Neuron (in vitro differentiated cells): ENCODE measurements around the gene HOXA13.

ENCODE experiments used
- H2AFZ ChIP-seq: one replicate; pipeline ENCODE4 v1.6.1; 2013; ENCODE audit warnings: low read depth, mild to moderate bottlenecking, inconsistent platforms, low read length, moderate library complexity
- H3K27me3 ChIP-seq: one replicate; pipeline ENCODE4 v1.6.1; 2013; ENCODE audit warnings: low read length; ENCODE audit not compliant: insufficient read depth
- H3K36me3 ChIP-seq: one replicate; pipeline ENCODE4 v1.6.1; 2013; ENCODE audit warnings: low read length; ENCODE audit not compliant: insufficient read depth
- H3K4me1 ChIP-seq: one replicate; pipeline ENCODE4 v1.6.1; 2013; ENCODE audit warnings: low read length; ENCODE audit not compliant: insufficient read depth
- H3K4me3 ChIP-seq: 2 replicates; pipeline ENCODE4 v1.5.1; 2013; ENCODE audit warnings: mild to moderate bottlenecking, low read length, moderate library complexity
- H3K9me3 ChIP-seq: one replicate; pipeline ENCODE4 v1.6.1; 2013; ENCODE audit warnings: low read length

Gene HOXA13

DNA sequence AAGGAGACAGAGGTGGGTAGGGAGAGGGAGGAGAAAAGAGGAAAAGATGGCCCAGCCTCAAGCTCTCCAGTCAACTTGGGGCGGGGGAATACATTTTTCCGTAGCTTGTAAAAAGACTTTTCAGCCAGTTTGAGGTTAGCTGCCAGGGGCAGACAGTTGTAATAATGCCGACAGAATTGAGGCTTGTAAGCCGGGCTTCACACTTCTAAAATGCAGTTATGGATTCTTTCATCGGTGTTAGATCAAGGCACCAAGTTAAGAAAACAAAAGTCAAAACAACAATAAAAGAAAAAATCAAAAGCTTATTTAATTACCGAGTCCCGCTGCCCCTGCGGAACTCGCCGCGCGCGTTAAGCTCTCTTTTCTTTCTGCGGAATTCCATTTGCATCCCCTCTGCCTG lies 42.3 kb upstream of the HOXA13 start:
- H3K27me3 ChIP-seq = peaks cover 97% of the 10 kb centered on the region
- no peaks in the 10 kb centered on the region for H3K36me3 ChIP-seq
- H3K4me3 ChIP-seq = no peak overlapping the region
- peaks cover 3% of the 10 kb centered on the region for H3K9me3 ChIP-seq
- H3K4me1 ChIP-seq = peaks cover 8% of the 10 kb centered on the region
- no peak overlapping the region for H2AFZ ChIP-seq

DNA sequence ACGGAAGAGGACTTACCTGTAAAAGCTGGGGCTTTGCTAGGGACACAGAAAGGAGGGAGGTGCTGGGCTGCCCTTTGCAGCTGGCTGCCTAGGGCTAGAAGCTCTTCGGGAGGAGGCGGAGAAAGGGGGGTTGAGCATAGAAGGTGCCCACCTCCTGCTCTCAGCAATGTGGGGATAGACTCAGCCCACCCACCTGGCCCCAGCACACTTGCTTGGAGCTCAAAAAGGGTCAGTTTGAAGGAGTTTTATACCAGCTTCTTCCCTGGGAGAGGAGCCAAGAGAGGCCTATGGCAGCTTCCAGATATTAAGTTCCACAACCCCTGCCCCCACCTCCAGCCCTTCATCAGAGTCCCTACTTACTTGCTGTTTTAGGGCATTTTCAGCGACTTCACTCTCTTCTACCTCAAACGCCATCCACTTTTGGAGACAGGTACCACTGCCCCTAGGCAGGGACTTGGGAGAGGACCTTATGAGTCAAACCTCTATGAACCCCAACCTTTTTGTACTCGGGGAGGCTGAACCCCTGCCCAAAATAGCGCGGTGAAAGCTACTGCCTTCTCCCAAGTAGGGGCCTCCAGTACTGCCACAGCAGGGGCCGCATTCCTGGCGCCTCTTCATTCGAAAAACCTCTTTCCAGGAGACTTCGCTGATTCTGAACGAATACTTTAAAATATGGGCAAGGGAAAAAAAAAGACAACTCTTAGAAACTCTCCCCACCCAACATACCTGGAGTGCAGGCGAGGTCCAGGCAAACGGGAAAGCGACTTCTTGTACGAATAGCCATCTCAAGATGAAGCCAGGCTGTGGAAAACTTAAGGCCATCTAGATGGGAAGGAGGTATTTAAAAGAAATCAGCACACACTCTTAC lies 41.5 kb upstream of the HOXA13 start:
- H3K27me3 ChIP-seq = peaks cover 97% of the 10 kb centered on the region

DNA sequence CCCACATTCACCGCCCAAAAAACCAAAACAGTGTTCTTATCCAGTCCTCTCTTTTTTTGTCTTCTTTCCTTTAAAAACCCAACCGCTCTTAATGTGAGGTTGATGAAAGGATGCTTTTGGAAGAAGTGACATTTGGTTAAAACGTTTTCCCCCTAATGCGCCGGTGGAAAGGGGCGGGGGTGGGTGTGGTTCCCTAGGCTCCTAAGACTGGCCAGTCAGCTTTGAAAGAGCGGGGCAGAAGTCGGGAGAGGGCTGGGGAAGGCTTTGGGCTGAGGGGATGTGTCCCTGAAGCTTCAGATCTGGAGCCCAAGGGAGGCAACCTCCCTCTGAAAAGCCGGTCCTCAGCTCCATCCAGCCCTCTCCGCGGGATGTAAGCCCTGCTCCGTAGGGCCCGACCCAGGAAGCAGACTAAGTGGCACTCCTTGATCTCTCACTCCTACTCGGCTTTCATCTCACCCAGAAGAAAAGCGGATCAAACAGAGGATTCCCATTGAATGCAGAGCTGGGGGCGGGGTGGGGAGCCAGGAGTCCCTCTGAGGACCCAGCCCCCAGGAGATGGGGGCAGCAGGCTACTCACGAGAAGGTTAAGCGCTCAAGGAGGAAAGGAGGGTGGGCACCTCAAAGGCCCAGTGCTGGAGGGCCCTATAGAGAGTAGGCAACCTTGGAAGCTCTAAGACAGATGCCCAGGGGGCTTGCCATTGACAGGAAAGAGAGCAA lies 40.3 kb upstream of the HOXA13 start:
- Histone ChIP-seq H3K9me3 (peaks cover 3% of the 10 kb centered on the region), H3K27me3 (peaks cover 95% of the 10 kb centered on the region), H3K36me3 (no peaks in the 10 kb centered on the region), H3K4me1 (peaks cover 14% of the 10 kb centered on the region), H3K4me3 (no peak overlapping the region), H2AFZ (no peak overlapping the region)

More for the DNA sequence above, 41.5 kb upstream of the HOXA13 start:
- H3K9me3 ChIP-seq = peaks cover 3% of the 10 kb centered on the region
- no peak overlapping the region for H3K4me3 ChIP-seq
- H3K4me1 ChIP-seq = peaks cover 8% of the 10 kb centered on the region
- no peak overlapping the region for H2AFZ ChIP-seq
- H3K36me3 ChIP-seq = no peaks in the 10 kb centered on the region

DNA sequence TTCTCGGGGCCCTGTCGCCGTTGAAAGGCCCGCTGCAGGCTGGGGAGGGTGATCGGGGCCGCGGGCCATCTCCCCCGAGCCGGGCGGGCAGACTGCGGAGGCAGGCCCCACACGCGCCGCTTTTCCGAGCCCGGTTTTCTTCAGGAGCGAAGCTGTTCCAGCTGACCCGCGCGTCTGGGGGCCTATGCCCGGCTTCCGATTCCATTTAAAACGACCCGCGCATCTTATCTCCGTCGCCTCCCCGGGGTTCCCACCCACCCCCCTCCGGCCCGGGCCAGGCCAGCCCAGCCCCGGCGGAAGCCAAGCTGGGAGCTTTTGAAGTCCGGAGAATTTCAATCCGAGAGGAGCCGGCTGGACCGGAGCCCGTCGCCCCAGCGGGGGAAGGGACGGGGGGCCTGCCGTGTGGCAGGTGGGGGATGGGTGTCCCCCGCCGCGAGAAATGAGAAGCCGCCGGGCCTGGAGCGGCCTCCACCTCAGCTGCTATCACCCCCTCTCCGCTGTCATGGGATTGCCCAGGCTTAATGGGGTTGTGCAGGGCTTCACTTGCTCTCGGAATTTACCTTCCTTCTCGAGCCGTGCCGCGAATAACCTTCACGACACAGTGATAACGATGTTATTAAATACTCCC lies 39.6 kb upstream of the HOXA13 start:
- Histone ChIP-seq H3K4me3 (peak overlapping the region; percentile 17), H3K27me3 (peaks cover 88% of the 10 kb centered on the region), H3K36me3 (no peaks in the 10 kb centered on the region), H3K9me3 (peaks cover 3% of the 10 kb centered on the region), H3K4me1 (peaks cover 14% of the 10 kb centered on the region), H2AFZ (peak overlapping the region; percentile 84)

DNA sequence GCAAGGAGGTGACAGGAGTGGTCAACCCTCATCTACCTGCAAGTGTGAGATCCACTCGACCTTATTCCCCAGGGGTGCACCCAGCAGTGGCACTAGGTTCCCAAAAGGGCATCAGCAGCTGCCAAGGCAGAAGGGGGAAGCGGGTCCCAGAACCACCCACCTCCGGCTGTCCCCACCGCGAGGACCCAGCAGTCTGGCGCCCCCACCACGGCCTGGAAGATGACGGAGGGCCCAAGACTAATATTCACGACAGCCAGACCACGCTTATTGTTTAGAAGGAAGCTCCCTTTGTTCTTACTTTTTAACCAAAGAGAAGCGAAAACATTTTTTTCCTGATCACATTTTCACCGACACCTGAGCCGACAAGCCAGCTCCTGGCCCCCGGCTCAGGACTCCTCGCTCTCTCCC lies 39.1 kb upstream of the HOXA13 start:
- Histone ChIP-seq H2AFZ (peak overlapping the region; percentile 84), H3K27me3 (peaks cover 86% of the 10 kb centered on the region), H3K4me3 (peak overlapping the region; percentile 17), H3K9me3 (peaks cover 3% of the 10 kb centered on the region), H3K36me3 (no peaks in the 10 kb centered on the region), H3K4me1 (peaks cover 14% of the 10 kb centered on the region)

DNA sequence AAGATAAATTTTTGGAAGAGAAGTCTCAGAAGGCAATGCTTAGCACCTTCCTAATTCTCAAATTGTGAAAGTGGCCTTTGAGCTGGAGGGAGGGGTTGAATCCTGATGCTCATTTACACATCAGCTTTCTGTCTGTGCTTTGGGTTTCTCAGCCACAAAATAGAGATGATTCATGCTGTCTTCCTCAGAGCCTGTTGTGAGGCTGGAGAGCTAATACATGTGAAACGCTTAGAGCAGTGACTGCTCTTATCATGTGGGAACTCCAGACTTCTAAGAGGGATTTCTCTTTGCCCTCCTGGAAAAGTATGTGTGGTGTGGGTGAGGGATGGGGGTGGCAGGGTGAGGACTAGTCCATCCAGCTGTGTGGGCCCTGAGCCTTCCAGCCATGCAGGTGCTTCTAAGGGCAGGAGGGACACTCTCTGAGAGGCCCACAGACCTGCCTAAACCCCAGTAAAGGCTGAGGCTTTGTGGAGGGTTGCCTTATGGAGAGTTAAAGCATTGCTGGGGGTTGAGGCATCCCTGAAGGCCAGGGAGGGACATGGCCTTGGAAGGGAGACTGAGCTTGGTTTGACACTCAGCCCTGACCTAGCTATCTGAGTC lies 37.9 kb upstream of the HOXA13 start:
- Histone ChIP-seq H2AFZ (no peak overlapping the region), H3K36me3 (no peaks in the 10 kb centered on the region), H3K27me3 (peaks cover 82% of the 10 kb centered on the region), H3K9me3 (peaks cover 3% of the 10 kb centered on the region), H3K4me1 (peaks cover 12% of the 10 kb centered on the region), H3K4me3 (no peak overlapping the region)

DNA sequence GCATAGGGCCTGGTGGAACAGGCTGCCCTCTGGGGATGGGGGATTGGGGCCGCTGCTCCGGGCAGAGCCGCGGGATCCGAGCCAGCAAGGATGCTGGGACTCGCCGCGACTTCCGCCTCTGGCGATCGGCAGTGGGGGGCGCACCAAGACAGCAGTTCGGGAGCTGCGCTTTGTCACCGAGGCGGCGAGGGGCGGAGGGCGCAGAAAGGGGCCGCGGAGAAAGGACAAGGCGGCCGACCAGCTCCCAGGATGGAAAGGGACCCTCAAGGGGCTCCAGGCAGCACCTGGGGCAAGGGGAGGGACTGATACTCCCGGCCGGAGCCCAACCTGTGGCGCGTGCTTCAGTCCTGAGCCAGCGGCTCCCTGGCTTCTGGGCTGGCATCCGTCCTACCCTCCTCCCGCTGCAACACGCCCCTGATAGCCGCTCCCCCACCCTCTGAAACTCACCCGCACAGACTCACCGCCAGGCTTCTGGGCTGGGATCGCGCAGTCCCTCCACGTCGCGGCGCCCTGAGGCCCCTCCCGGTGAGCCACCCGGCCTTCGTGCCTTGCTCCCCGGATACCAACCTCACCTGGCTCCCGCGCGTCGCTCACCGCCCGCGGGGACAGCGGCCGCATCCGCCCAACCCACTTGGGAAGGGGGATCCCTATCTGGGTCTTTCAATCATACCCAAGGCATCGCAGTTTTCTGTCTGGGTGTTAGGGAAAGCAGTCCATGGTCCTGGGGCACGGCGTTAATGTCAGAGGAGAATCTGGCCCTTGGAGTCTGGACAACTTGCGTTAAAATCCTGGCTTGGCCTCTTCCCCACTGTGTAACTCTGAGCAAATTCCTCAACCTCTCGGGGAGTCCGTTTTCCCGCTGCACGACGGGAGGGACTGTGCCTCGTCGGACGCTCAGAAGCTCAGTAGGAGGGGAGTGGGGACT lies 35.8 kb upstream of the HOXA13 start:
- H2AFZ ChIP-seq = peak overlapping the region; percentile 46
- peaks cover 60% of the 10 kb centered on the region for H3K27me3 ChIP-seq
- H3K4me1 ChIP-seq = peaks cover 6% of the 10 kb centered on the region

DNA sequence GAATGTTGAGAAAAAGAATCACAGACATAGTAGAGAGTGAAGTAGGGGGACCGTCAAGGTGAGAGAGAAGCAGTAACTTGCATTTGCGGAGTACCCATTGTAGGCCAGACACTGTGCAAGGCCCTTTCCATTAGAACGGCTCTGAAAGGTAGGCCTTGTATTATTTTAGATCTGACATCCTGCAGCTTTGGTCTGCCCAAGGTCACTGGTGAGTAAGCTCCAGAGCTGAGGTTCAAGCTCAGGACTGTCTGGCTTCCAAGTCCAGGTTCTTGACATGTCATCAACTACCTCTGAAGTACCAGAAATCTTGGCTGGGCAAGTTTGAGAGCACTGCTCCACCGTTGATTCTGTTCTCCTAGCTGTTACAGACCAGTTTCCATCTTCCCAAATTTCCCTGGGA lies 29.6 kb upstream of the HOXA13 start:
- H2AFZ ChIP-seq = no peak overlapping the region
- no peaks in the 10 kb centered on the region for H3K4me1 ChIP-seq
- no peak overlapping the region for H3K4me3 ChIP-seq
- H3K27me3 ChIP-seq = peaks cover 58% of the 10 kb centered on the region
- no peaks in the 10 kb centered on the region for H3K9me3 ChIP-seq
- no peaks in the 10 kb centered on the region for H3K36me3 ChIP-seq

More for the DNA sequence above, 35.8 kb upstream of the HOXA13 start:
- Histone ChIP-seq H3K36me3 (no peaks in the 10 kb centered on the region), H3K4me3 (peak overlapping the region; percentile 45), H3K9me3 (peaks cover 3% of the 10 kb centered on the region)

DNA sequence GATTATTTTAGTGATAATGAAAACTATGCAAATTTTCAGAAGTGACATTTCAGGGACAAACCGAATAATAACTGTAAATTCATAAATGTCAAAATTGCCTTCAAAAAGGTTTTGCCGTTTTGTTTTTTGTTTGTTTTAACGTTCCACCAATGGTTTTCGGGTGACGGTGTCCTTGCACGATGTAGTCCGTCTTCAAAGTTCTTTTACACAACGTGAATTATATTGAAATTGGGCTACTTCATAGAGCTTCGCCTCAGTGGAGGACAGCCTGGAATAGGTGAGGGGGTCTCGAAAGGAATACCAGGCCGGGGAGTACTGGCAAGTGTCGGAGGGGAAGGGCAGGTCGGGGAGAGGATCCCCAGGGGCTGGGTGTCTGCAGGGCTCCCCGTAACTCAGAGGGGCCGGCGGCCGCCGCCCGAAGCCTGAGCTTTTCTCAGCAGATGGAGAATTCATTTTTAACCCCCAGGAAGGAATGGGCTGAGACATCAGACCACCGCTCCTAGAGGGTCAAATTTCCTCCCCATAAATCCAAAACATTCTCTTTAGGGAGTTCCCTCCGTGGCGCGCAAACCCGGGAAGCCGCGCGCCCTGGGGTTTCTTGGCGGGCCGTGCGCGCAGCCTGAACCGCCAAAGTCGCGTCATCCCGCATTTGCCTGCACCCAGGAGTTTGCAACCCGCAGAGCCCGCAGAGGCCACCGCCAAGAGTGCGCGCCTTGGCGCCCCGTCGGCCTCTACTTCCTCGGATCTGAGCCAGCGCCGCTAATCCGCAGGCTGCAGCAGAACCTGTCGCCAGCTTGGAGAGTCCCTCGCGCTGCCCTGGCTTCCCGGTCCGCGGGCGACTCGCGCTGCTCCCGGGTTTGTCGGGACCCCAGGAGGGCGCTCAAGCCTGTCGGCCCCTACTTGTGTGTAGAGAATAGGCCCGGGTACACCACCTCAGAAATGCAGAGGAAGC lies 25.4 kb upstream of the HOXA13 start:
- H2AFZ ChIP-seq = no peak overlapping the region
- H3K36me3 ChIP-seq = no peaks in the 10 kb centered on the region
- H3K9me3 ChIP-seq = no peaks in the 10 kb centered on the region
- no peaks in the 10 kb centered on the region for H3K4me1 ChIP-seq
- H3K27me3 ChIP-seq = peaks cover 85% of the 10 kb centered on the region
- no peak overlapping the region for H3K4me3 ChIP-seq

DNA sequence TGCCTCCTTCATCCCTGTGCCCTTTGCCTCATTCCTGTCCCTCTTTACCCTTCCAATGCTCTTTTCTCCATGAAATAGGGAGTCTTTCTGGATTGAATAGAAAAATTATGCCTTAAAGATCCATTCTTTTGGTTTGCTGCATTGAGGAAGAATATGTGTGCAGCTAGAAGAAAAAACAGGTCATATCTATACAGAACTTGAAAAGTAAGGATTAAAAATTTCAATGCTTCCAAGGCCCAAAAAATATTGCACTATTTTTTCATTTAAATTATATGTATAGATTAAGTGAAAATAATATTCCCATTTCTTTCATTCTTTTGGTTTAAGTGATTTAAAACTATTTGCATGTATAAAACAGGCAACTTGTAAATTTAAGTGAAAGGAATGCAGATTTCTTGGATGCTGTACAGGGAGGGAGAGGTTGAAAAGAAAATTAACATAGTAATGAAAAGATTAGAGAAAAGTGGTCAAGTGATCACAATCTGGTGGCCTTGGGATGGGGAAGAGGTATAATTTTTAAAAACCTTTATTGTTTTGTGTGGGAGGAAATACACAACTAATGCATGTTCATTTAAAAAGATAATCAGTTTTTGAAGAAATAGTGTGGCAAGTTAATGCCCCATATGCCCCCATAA lies 24.2 kb upstream of the HOXA13 start:
- Histone ChIP-seq H2AFZ (no peak overlapping the region), H3K4me3 (no peak overlapping the region), H3K9me3 (no peaks in the 10 kb centered on the region), H3K27me3 (peaks cover 87% of the 10 kb centered on the region), H3K4me1 (no peaks in the 10 kb centered on the region), H3K36me3 (no peaks in the 10 kb centered on the region)

DNA sequence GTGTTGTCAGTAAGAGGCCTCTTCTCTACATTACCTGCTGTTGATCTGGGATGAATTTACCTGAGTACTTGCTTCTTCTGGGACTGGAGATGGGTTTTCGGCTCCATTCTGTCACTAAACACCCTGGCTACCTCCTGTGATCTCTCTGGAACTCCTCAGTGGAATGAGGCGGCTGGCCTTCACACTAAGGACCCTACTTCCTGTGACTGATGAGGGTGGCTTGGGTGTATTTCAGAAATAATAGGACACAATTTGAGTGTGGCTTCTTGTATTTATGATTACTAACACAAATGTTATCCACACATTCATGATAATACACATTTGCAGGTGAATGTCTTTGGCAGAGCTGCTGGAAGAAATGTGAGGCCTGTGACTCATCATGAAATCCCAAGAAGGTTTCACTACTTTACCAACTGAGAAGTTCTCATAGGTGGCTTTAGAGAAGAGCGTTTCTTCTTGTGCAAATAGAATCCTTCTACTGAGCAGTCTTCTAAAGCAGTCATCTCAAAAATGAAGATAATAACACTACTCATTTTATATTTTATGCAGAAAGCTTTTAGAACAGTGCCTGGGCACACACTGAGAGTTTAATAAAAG lies 21.4 kb upstream of the HOXA13 start:
- Histone ChIP-seq H3K9me3 (no peaks in the 10 kb centered on the region), H3K36me3 (no peaks in the 10 kb centered on the region), H3K27me3 (peaks cover 81% of the 10 kb centered on the region), H2AFZ (no peak overlapping the region), H3K4me3 (no peak overlapping the region), H3K4me1 (no peaks in the 10 kb centered on the region)
